ENCODE data around the gene SUMF1. TPM values are rescaled to one million over a fixed set of nuclear protein-coding genes. Genes with fewer than 3 reads are reported as not detected.

SUMF1 gene
- total RNA-seq, 1 experiment from 2014 or later: 11.8 TPM

GRCh38 chr3:4514321-4514720 lies 47.3 kb upstream of the SUMF1 start:
- no TSS peak for BruUV-seq (replicated peaks)
- no peak for DNase-seq (ENCODE audit: unreplicated experiment)
- no peak overlapping the region for H3K27ac Mint-ChIP-seq (ENCODE audit: low read depth, unreplicated experiment)
- intact Hi-C loops (cut with micrococcal nuclease): no loop called here
- ChIA-PET CTCF (interaction anchor here (2.2 kb wide), 1 partner anchor 119 kb away, joined by 5 read pairs; no protein-coding TSS in a partner anchor), POLR2A (interaction anchor here (1.3 kb wide), 1 partner anchor 21 kb away, joined by 6 read pairs; the partner anchor contains the start of gene ITPR1)
- no peak overlapping the region for H3K4me3 Mint-ChIP-seq (ENCODE audit: unreplicated experiment)
- H3K27me3 Mint-ChIP-seq (ENCODE audit: insufficient read depth, unreplicated experiment): no peaks in the 10 kb centered on the region
- no peaks in the 10 kb centered on the region for H3K9me3 Mint-ChIP-seq (ENCODE audit: unreplicated experiment)
- no peaks in the 10 kb centered on the region for H3K36me3 Mint-ChIP-seq (ENCODE audit: insufficient read depth, unreplicated experiment)
- H3K4me1 Mint-ChIP-seq (ENCODE audit: insufficient read depth, unreplicated experiment): no peaks in the 10 kb centered on the region
- TF ChIP-seq CTCF (IDR thresholded peaks at IDR 0.05; ENCODE audit: unreplicated experiment): no peak

DNA sequence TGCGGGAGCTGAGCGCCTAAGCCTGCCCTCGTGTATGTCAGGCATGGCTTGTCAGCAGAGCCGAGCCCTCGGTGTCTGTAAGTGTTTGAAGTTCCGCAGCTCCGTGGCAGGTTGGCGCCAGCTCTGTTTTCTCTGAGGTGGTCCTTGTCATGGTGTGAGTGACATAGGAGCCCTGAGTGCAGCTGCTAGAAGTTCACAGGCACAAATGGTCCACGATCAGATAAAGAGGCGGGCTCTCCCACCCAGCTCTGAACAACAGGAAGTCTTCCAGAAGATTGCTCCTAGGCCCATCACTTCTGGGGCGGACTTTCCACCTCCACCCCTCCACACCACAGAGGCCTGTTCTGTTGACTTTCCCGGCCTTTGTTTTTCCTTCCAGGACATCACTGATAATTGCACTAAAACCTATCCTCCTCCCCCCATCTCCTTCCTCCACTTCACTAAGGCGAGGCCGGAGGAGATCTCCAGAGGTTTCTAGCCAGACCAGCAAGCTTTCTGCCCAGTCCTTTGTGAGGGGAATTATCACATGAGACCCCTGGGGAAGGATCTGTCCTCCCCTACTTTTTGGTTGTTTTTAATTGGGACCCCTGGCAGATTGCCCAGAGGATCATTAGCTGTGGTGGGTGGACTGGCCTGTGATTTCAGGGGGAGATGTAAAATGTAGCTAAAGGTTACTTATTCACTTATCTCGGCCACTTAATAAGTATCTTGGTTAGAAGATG lies 46.0 kb upstream of the SUMF1 start:
- Mint-ChIP-seq H3K36me3 (ENCODE audit: insufficient read depth, unreplicated experiment) (no peaks in the 10 kb centered on the region), H3K27ac (ENCODE audit: low read depth, unreplicated experiment) (no peak overlapping the region), H3K9me3 (ENCODE audit: unreplicated experiment) (no peaks in the 10 kb centered on the region), H3K4me1 (ENCODE audit: insufficient read depth, unreplicated experiment) (no peaks in the 10 kb centered on the region), H3K27me3 (ENCODE audit: insufficient read depth, unreplicated experiment) (no peaks in the 10 kb centered on the region), H3K4me3 (ENCODE audit: unreplicated experiment) (no peak overlapping the region)
- TF ChIP-seq CTCF (IDR thresholded peaks at IDR 0.05; ENCODE audit: unreplicated experiment): no peak
- intact Hi-C loops (cut with micrococcal nuclease): no loop called here
- ChIA-PET CTCF (interaction anchor here (1.0 to 2.2 kb wide), 2 partner anchors 20 to 121 kb away, joined by 3 to 5 read pairs; partner anchors contain the start of gene ITPR1), POLR2A (no interaction called here)
- DNase-seq (ENCODE audit: unreplicated experiment): no peak
- no TSS peak for BruUV-seq (replicated peaks)

DNA sequence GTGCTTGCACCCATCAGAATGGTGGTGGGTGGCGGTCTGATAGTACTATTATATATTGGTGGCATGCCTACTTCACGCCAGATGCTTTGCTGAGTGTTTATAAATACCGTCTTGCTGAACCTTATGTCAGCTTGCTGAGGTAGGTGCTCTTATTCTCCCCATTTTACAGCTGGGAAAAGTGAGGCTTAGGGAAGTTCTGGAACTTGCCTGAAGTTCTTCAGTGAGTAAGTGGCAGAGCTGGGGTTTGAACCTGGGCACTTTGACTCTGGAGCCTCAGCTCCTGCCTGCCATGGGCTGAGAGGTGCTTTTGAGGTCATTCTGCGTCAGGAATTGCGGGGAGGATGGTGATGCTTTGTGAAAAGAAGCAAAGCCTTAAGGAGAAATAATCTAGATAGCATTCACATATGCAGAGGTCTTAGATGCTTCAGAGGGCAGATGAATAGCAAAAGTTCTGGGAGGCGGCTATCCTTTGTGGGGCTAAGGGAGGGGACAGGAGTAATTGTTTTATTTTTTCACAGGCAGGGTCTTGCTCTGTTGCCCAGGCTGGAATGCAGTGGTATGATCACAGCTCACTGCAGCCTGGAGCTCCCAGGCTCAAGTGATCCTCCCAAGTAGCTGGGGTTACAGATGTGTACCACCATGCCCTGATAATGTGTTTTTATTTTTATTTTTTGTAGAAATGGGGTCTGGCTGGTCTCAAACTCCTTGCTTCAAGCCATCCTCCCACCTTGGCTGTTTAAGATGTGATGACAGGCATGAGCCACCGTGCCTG lies 44.6 kb upstream of the SUMF1 start:
- no peaks in the 10 kb centered on the region for H3K9me3 Mint-ChIP-seq (ENCODE audit: unreplicated experiment)
- H3K36me3 Mint-ChIP-seq (ENCODE audit: insufficient read depth, unreplicated experiment): no peaks in the 10 kb centered on the region
- no peak overlapping the region for H3K27ac Mint-ChIP-seq (ENCODE audit: low read depth, unreplicated experiment)
- TF ChIP-seq CTCF (IDR thresholded peaks at IDR 0.05; ENCODE audit: unreplicated experiment): no peak
- H3K4me1 Mint-ChIP-seq (ENCODE audit: insufficient read depth, unreplicated experiment): peaks cover 5% of the 10 kb centered on the region
- no peak overlapping the region for H3K4me3 Mint-ChIP-seq (ENCODE audit: unreplicated experiment)
- H3K27me3 Mint-ChIP-seq (ENCODE audit: insufficient read depth, unreplicated experiment): no peaks in the 10 kb centered on the region
- intact Hi-C loops (cut with micrococcal nuclease): no loop called here
- DNase-seq (ENCODE audit: unreplicated experiment): no peak
- no TSS peak for BruUV-seq (replicated peaks)
- POLR2A ChIA-PET: interaction anchor here (0.9 kb wide), 1 partner anchor 18 kb away, joined by 3 read pairs; the partner anchor contains the start of gene ITPR1
- CTCF ChIA-PET: interaction anchor here (0.7 to 1.6 kb wide), 3 partner anchors 18 to 122 kb away, joined by 3 to 5 read pairs (median 3); no protein-coding TSS in a partner anchor

Data from MCF 10A (cell line).